Neural cell (in vitro differentiated cells): ENCODE data around the gene INA. TPM values are rescaled to one million over a fixed set of nuclear protein-coding genes. Genes with fewer than 3 reads are reported as not detected.

ENCODE experiments used
- H2AFZ ChIP-seq: fragments of 200-600, 300-800 bp; sonication (generic), shearing (Covaris generic); 2 replicates; pipeline ENCODE4 v1.6.0; 2014; ENCODE audit warnings: low read depth, mild to moderate bottlenecking, antibody characterized with exemption, low read length, moderate library complexity
- H3F3A ChIP-seq: fragments of 200-600 bp; shearing (Covaris generic); 2 replicates; pipeline ENCODE4 v1.6.1; 2016; ENCODE audit warnings: mild to moderate bottlenecking, moderate library complexity, mixed read lengths, antibody characterized with exemption, low read length; ENCODE audit not compliant: insufficient read depth, poor library complexity, severe bottlenecking
- H3K27ac ChIP-seq: fragments of 200-600, 300-800 bp; sonication (generic), shearing (Covaris generic); 2 replicates; pipeline ENCODE4 v1.5.1; 2014; ENCODE audit warnings: mild to moderate bottlenecking, low read length, moderate library complexity
- H3K27me3 ChIP-seq: fragments of 300-800, 200-600 bp; sonication (generic), shearing (Covaris generic); 2 replicates; pipeline ENCODE4 v1.6.0; 2014; ENCODE audit warnings: mild to moderate bottlenecking, low read depth, low read length, moderate library complexity; ENCODE audit not compliant: insufficient read depth
- H3K36me3 ChIP-seq: fragments of 300-800, 200-600 bp; sonication (generic), shearing (Covaris generic); 2 replicates; pipeline ENCODE4 v1.5.1; 2014; ENCODE audit warnings: mild to moderate bottlenecking, antibody characterized with exemption, low read length, moderate library complexity; ENCODE audit not compliant: insufficient read depth
- H3K4me2 ChIP-seq: fragments of 300-800, 200-600 bp; sonication (generic), shearing (Covaris generic); 2 replicates; pipeline ENCODE4 v1.6.0; 2014; ENCODE audit warnings: mild to moderate bottlenecking, low read length
- H3K4me3 ChIP-seq: fragments of 300-800, 200-600 bp; sonication (generic), shearing (Covaris generic); 2 replicates; pipeline ENCODE4 v1.5.1; 2014; ENCODE audit warnings: mild to moderate bottlenecking, low read length, moderate library complexity
- H3K79me2 ChIP-seq: fragments of 200-600 bp; shearing (Covaris generic); replicated peaks from 2 replicates; pipeline ENCODE4 v1.6.0; 2014; ENCODE audit warnings: mild to moderate bottlenecking, low read length, moderate library complexity; ENCODE audit not compliant: insufficient read depth
- H3K9ac ChIP-seq: fragments of 300-800, 200-600 bp; sonication (generic), shearing (Covaris generic); 2 replicates; pipeline ENCODE4 v1.6.1; 2016; ENCODE audit warnings: mild to moderate bottlenecking, low read length, mixed read lengths
- H3K9me2 ChIP-seq: fragments of 200-600 bp; shearing (Covaris generic); 2 replicates; pipeline ENCODE4 v1.6.1; 2016; ENCODE audit warnings: mild to moderate bottlenecking, low read length, mixed read lengths; ENCODE audit not compliant: insufficient read depth
- H3K9me3 ChIP-seq: fragments of 200-600, 300-800 bp; sonication (generic), shearing (Covaris generic); 2 replicates; pipeline ENCODE4 v1.6.1; 2016; ENCODE audit warnings: mild to moderate bottlenecking, mixed run types, low read length, moderate library complexity, mixed read lengths
- H4K20me1 ChIP-seq: fragments of 200-600 bp; shearing (Covaris generic); 2 replicates; pipeline ENCODE4 v1.6.1; 2016; ENCODE audit warnings: mild to moderate bottlenecking, mixed run types; ENCODE audit not compliant: insufficient read depth
- CTCF ChIP-seq: fragments of 450-650 bp; IDR thresholded peaks from 2 replicates; pipeline ENCODE4 v1.5.1; 2014; ENCODE audit warnings: antibody characterized with exemption, mild to moderate bottlenecking, moderate library complexity; ENCODE audit not compliant: poor library complexity, severe bottlenecking
- EP300 ChIP-seq: fragments of 450-650 bp; conservative IDR thresholded peaks from 2 replicates; pipeline ENCODE4 v1.6.1; 2014; ENCODE audit warnings: antibody characterized with exemption, mild to moderate bottlenecking, moderate library complexity; ENCODE audit not compliant: poor library complexity, severe bottlenecking
- EZH2 ChIP-seq: fragments of 200-600, 300-800 bp; shearing (Covaris generic), sonication (generic); IDR thresholded peaks from 2 replicates; pipeline ENCODE4 v1.6.1; 2014; ENCODE audit warnings: antibody characterized with exemption, low read length, borderline replicate concordance, mild to moderate bottlenecking; ENCODE audit not compliant: insufficient read depth, poor library complexity, severe bottlenecking
- MXI1 ChIP-seq: fragments of 450-650 bp; conservative IDR thresholded peaks from 2 replicates; pipeline ENCODE4 v1.6.1; 2014; ENCODE audit warnings: antibody characterized with exemption, mild to moderate bottlenecking; ENCODE audit not compliant: poor library complexity, severe bottlenecking
- POLR2AphosphoS5 ChIP-seq: IDR thresholded peaks from 2 replicates; pipeline ENCODE4 v1.6.1; 2012
- RAD21 ChIP-seq: fragments of 450-650 bp; conservative IDR thresholded peaks from 2 replicates; pipeline ENCODE4 v1.6.1; 2014; ENCODE audit warnings: antibody characterized with exemption, mild to moderate bottlenecking, moderate library complexity
- REST ChIP-seq: IDR thresholded peaks from 2 replicates; pipeline ENCODE4 v1.6.1; 2012; ENCODE audit warnings: borderline replicate concordance
- SMC3 ChIP-seq: fragments of 450-650 bp; conservative IDR thresholded peaks from 2 replicates; pipeline ENCODE4 v1.6.1; 2014; ENCODE audit warnings: antibody characterized with exemption, mild to moderate bottlenecking, moderate library complexity; ENCODE audit not compliant: poor library complexity
- TAF1 ChIP-seq: IDR thresholded peaks from 2 replicates; pipeline ENCODE4 v1.6.1; 2012; ENCODE audit warnings: low read depth
- polyA plus RNA-seq: library from polyadenylated mRNA; depleted of rRNA; stranded (reverse); fragments of >200 nt; gene quantifications from 2 replicates; pipeline ENCODE4 v1.2.3, GENCODE V29; 2014

Gene INA
- polyA plus RNA-seq, 1 donor from 2014 or later: 349 TPM

GRCh38 chr10:103295374-103296015 lies 18.6 kb downstream of the INA start:
- Histone ChIP-seq H3K27ac (no peak overlapping the region), H3K9ac (no peak overlapping the region), H3K27me3 (no peaks in the 10 kb centered on the region), H3K36me3 (peaks cover 5% of the 10 kb centered on the region), H3K4me3 (no peak overlapping the region), H3K4me2 (no peak overlapping the region), H3K9me2 (no peaks in the 10 kb centered on the region), H3F3A (no peaks in the 10 kb centered on the region), H2AFZ (no peak overlapping the region), H3K9me3 (no peaks in the 10 kb centered on the region), H4K20me1 (no peaks in the 10 kb centered on the region), H3K79me2 (no peaks in the 10 kb centered on the region)
- TF ChIP-seq RAD21 (no peak), POLR2AphosphoS5 (no peak), SMC3 (no peak), MXI1 (no peak), EZH2 (no peak), EP300 (no peak), TAF1 (no peak), REST (no peak), CTCF (no peak)

- no peak for TF ChIP-seq REST
- no peak for TF ChIP-seq EP300
- no peak for TF ChIP-seq SMC3
- TF ChIP-seq TAF1: no peak
- TF ChIP-seq RAD21: no peak
- TF ChIP-seq POLR2AphosphoS5: no peak
- no peak for TF ChIP-seq EZH2
- H3F3A ChIP-seq: no peaks in the 10 kb centered on the region
- no peaks in the 10 kb centered on the region for H3K27me3 ChIP-seq
- H3K4me2 ChIP-seq: no peak overlapping the region
- H3K27ac ChIP-seq: no peak overlapping the region
- no peaks in the 10 kb centered on the region for H3K9me2 ChIP-seq
- H3K9ac ChIP-seq: no peak overlapping the region
- no peaks in the 10 kb centered on the region for H3K36me3 ChIP-seq
- no peaks in the 10 kb centered on the region for H3K79me2 ChIP-seq
- no peaks in the 10 kb centered on the region for H3K9me3 ChIP-seq
- no peaks in the 10 kb centered on the region for H4K20me1 ChIP-seq
- no peak overlapping the region for H2AFZ ChIP-seq
- H3K4me3 ChIP-seq: no peak overlapping the region
Observed at GRCh38 chr10:103307594-103307993, 30.7 kb downstream of the INA start.
